Measurements from ENCODE around the gene BRDT. TPM values are rescaled to one million over a fixed set of nuclear protein-coding genes. Genes with fewer than 3 reads are reported as not detected.

Gene BRDT
- total RNA-seq: not detected

GRCh38 chr1:91949356-91949699 is at the start of gene BRDT:
TSS of gene BRDT (plus strand) at chr1:91949401. CDS start at chr1:91962755, 13,354 bp downstream.

Other genes with a start within 250 kb of the BRDT start
- 1.6 TPM for gene TGFBR3, start 63.2 kb upstream of the BRDT start, total RNA-seq
- 4.1 TPM for gene EPHX4, start 80.6 kb downstream of the BRDT start, total RNA-seq
- not detected for gene SETSIP, start 126.0 kb downstream of the BRDT start, total RNA-seq
- gene BTBD8, start 130.9 kb downstream of the BRDT start, total RNA-seq: 68.9 TPM

Data from parietal lobe (tissue), 1 donor.